OCI-M2 (cell line): ENCODE data around the gene HAUS8.
"Not testable (repeated sequence)": the region's sequence is repeated elsewhere in the genome, so short reads cannot be mapped to it uniquely, and the experiment has no call there.

Source experiments
- DNase-seq: peaks from one replicate; lab custom pipeline; 2025; ENCODE audit not compliant: unreplicated experiment; lab: John Stamatoyannopoulos, UW

The HAUS8 gene, protein sequence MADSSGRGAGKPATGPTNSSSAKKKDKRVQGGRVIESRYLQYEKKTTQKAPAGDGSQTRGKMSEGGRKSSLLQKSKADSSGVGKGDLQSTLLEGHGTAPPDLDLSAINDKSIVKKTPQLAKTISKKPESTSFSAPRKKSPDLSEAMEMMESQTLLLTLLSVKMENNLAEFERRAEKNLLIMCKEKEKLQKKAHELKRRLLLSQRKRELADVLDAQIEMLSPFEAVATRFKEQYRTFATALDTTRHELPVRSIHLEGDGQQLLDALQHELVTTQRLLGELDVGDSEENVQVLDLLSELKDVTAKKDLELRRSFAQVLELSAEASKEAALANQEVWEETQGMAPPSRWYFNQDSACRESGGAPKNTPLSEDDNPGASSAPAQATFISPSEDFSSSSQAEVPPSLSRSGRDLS

DNA sequence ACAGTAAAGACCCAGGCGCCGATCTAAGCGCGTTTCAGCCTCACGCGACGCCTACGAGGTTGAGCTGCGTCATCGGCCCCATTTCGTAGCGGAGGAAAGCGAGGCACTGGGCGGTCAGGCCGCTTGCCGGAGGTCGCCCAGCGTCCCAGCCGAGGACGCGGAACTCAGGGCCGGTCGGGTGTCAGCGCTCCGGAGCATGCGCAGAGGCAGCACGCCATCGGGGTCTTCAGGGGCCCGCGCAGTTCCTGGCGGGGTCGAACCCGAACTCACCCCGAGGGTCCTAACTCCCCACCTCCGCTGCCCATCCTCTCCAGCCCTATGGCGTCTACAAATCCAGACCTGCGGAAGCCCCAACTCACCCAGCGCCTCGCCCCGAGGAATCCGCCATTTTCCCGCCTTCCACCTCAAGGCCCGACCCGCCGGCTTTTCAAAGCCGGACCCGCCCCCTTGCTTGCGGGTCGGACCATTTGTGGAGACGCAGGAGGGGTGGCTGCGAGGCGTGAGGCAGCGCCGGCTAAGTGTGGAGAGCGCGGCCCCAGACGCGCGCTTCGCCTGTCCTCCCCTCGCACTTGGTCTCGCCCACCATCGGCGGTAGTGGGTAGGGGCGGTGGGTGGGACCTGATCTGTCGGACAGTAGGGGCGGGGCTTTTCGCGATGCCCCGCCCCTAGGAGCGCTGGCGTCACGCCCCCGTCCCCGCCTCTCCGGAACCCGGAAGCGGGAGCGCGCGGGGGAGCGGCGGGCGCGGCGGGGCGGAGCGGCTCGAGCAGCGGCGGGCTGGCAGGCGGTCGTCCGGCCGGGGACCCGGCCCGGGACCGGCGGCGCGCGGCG is at the start of gene HAUS8, which contains the start of gene MYO9B:
Gene HAUS8, minus strand, starts transcription at position 418 of the 829 bp plus-strand sequence. Its CDS starts 30 bp downstream, at position 388.
Gene MYO9B, plus strand, starts transcription at position 743 of the 829 bp plus-strand sequence. CDS start 25,941 bp downstream, outside the sequence.
- DNase-seq = peak; percentile 99

DNA sequence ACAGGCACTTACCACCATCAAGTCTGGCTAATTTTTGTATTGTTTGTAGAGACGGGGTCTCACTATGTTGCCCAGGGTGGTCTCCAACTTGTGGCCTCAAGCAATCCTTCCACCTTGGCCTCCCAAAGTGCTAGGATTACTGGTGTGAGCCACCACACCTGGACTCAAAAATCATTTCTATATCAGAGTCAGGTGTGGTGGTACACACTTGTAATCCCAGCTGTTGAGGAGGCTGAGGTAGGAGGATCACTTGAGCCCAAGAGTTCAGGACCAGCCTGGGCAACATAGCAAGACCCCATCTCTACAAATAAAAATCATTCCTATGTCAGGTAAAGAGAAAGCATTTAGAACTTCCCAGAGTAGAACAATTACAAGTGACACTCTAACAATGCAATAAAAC is 48.8 kb upstream of the HAUS8 start:
- no peak for DNase-seq

DNA sequence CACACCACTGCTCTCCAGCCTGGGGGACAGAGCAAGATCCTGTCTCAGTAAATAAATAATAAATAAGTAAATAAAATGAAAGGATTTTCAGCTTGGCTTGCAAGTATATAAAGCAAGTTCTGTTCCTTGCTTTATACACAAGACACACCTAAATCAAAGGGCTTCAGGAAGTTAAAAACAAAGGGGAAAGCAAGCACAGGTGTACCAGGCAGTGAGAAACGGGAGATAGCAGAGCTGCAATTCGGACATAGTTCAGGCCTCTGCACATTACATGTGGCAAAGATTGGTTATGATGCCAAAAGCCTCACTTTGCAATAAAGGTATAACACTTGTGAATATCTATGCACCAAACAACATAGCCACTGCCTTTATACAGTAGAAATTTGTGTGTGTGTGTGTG is 47.8 kb upstream of the HAUS8 start:
- no peak for DNase-seq

DNA sequence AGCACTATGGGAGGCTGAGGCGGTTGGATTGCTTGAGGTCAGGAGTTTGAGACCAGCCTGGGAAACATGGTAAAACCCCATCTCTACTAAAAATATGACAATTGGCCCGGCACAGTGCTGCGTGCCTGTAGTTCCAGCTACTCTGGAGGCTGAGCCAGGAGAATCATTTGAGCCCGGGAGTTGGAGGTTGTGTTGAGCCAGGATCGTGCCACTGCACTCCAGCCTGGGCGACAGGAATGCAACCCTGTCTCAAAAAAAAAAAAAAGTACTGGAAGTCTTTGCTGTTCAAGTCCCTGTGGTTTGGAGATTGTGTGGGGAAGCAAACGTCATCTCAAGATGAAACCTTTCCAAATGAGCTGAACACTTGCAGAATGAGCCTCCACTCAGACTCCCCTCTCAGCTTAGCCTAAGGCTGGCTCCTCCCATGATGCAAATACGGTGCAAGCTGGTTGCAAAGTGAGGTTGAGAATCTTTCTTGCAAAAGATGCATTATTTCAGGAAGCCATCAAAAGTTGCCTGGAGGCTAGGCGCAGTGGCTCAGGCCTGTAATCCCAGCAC is 46.6 kb upstream of the HAUS8 start:
- DNase-seq = no peak

DNA sequence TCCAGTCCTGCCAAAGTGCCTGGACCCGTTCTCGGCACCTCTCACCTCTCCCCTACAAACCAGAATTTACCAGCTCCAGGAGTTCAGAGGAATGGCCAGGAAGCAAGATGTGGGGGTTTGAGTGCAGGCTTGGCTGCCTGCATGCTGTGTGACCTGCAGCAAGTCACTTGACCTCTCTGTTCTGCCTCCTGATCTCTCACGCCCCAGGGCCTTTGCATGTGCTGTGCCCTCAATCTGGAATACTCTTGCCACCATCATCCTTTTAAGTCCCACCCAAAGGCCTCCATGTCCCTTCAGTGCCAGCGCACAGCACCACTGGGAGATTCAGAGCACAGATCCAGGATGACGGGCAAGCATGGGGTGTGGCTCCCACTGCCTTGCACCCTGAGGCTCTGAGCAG is 43.7 kb upstream of the HAUS8 start:
- DNase-seq = no peak

DNA sequence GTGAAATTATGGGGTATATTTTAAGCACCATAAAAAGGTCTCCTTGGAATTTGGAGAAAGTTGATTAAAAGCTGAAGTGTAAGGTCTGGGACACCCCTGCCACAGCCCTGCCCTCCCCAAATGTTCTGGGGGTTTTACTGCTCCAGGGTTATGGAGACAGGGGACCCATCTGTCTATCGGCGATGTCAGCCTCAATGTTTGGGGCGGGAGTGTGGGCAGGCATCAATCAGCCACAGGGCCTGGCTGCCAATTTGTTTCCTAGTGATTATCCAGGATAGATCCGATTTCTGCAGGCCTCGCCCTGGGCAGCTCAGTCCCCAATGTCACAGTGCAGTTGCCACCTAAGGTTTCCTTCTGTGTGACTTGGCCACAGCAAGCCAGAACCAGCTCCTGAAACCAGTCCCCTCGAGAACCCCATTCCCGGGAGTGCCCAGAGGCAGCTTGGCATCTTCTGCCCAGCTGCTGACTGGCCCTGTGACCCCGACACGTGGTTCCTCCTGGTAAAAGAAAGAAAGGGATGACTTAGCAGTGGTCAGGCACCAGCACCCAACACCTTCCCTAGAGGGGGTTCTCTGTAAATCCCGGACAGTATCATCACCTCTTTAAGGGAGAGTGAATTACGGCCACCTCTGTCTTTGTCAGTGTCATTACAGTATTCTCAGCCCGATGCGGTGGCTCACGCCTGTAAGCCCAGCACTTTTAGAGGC is 41.9 kb upstream of the HAUS8 start:
- DNase-seq = no peak

GRCh38 chr19:17114414-17114831 is 39.2 kb upstream of the HAUS8 start:
- DNase-seq = no peak

GRCh38 chr19:17113127-17113785 is 38.0 kb upstream of the HAUS8 start:
- no peak for DNase-seq

DNA sequence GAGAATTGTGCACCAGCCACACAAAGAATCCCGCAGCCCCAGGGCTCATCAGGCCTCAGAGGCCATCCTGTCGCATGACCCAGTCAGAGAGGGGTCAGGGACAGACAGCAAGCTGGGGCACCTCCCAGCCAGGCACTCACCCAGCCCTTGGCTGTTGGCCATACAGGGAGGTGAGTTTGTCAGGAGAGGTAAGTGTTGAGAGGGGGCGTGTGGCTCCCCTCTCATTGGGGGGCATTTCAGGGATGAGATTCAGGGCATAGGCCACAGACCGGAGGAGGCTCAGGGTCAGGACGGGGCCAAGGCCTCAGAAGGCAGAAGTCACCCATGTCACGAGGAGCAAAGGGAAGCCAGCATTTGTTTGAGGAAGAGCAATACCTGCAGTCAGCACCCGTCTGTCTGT is 37.4 kb upstream of the HAUS8 start:
- DNase-seq = no peak

DNA sequence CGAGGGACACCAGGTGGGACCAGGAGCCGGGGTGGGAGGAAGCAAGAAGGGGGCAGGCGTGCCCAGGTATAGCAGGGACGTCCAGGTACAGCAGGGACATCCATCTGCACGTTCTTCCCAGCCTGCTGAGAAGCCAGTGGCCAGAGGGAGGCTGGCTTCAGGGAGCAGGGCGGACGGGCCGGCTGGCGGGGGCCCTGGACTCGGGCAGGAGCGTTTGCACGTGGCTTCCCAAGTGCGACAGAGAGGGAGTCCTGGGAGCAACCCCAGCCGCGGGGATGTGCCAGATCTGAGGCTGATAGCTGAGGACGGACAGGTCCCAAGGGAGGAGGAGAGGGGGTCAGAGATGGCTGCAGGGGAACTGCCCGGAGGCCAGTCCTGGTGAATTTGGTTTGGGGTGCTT is 37.0 kb upstream of the HAUS8 start:
- no peak for DNase-seq

- DNase-seq = no peak
Observed at GRCh38 chr19:17111766-17112165, 36.5 kb upstream of the HAUS8 start.

DNA sequence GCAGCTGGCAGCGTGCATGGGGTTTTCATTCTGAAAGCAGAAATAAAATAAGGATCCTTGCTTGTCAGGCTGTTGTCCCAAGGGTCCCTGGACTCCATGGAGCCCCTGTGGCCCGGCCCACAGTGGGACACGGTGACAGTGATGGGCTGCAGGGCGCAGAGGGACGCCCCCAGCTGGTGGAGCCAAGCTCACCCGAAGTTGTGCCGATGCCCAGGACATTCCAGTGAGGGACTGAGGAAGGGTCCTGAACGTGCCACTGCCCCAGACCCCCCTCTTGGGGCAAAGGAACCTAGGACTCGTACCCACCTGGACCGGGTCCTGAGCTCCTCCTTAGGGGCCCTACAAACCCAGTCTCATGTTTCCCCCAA is 35.3 kb upstream of the HAUS8 start:
- no peak for DNase-seq

GRCh38 chr19:17109962-17110598 is 34.8 kb upstream of the HAUS8 start:
- DNase-seq = no peak

DNA sequence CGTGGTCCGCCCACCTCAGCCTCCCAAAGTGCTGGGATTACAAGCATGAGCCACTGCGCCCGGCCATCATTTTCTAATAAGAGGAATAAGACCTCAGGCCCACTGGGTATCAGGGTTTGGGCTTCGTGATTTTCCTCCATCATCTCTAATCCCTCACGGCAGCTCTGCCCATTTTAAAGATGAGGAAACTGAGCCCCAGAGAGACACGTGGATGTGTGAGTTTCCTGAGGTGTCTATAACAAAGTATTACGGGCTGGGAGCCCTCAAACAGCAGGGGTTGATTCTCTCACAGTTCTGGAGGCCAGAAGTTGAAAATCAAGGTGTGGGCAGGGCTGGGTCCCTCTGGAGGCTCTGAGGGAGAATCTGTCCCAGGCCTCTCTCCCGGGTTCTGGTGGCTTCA is 34.0 kb upstream of the HAUS8 start:
- no peak for DNase-seq

GRCh38 chr19:17108453-17108784 is 33.2 kb upstream of the HAUS8 start:
- no peak for DNase-seq

GRCh38 chr19:17107546-17108452 is 32.5 kb upstream of the HAUS8 start:
- DNase-seq = no peak

DNA sequence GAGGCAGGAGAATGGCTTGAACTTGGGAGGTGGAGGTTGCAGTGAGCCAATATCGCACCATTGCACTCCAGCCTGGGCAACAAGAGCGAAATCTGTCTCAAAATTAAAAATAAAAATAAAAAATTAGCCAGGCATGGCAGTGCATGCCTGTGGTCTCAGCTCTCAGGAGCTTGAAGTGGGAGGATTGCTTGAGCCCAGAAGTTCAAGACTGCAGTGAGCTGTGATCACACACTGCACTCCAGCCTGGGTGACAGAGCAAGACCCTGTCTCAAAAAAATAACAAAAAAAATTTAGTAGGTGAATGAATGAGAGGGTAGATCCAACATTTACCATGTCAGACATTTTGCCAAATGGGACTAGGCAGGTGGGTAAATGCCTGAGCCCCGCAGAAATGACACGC is 31.7 kb upstream of the HAUS8 start:
- not testable (repeated sequence) for DNase-seq

- no peak for DNase-seq
Observed at GRCh38 chr19:17105556-17105955, 30.3 kb upstream of the HAUS8 start.

DNA sequence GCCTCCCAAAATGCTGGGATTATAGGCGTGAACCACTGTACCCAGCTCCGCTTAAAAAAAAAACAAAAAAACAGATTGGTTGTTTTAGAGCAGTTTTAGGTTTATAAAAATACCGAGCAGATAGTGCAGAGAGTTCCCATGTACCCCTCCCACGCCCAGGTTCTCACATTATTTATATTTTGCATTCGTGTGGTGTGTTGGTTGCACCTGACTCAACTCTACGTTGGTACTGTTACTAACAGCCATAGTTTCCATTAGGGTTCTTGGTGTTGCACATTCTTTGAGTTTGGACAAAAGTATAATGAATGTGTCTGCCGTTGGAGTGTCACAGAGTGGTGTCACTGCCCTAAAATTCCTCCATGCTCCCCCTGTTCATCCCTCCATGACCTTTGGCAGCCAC is 29.4 kb upstream of the HAUS8 start:
- DNase-seq = no peak
